Measurements from ENCODE around the gene CAPN13. TPM values are rescaled to one million over a fixed set of nuclear protein-coding genes. Genes with fewer than 3 reads are reported as not detected.

CAPN13 gene
- total RNA-seq, 1 donor from 2014 or later, result not detected

GRCh38 chr2:30828586-30828985, 21.3 kb upstream of the CAPN13 start:
- Mint-ChIP-seq H3K27me3 (ENCODE audit: insufficient read depth, low read depth) (peaks cover 4% of the 10 kb centered on the region), H3K27ac (no peak overlapping the region), H3K4me3 (no peak overlapping the region), H3K9me3 (peaks cover 22% of the 10 kb centered on the region), H3K36me3 (peaks cover 2% of the 10 kb centered on the region), H3K4me1 (no peaks in the 10 kb centered on the region)
- H3K79me2 ChIP-seq (ENCODE audit: low read depth), result no peaks in the 10 kb centered on the region
- H3K4me3 ChIP-seq, result no peak overlapping the region
- DNase-seq (ENCODE audit: low spot score), result no peak
- peaks cover 5% of the 10 kb centered on the region for H3K9me3 ChIP-seq (ENCODE audit: low read depth)
- no peak overlapping the region for H3K4me2 ChIP-seq
- no peak for TF ChIP-seq EZH2 (IDR thresholded peaks at IDR 0.05)
- TF ChIP-seq EZH2phosphoT487 (IDR thresholded peaks at IDR 0.05), result no peak
- TF ChIP-seq CTCF (IDR thresholded peaks at IDR 0.05), result no peak
- no peaks in the 10 kb centered on the region for H3K27me3 ChIP-seq
- no peaks in the 10 kb centered on the region for H4K20me1 ChIP-seq (ENCODE audit: low read depth)
- peaks cover 4% of the 10 kb centered on the region for H3K36me3 ChIP-seq
- no peak overlapping the region for H3K9ac ChIP-seq
- H3K4me1 ChIP-seq, result no peaks in the 10 kb centered on the region
- H2AFZ ChIP-seq (replicated peaks), result no peak overlapping the region
- no peaks in the 10 kb centered on the region for H3F3A ChIP-seq (ENCODE audit: low read depth)
- no peak overlapping the region for H3K27ac ChIP-seq

GRCh38 chr2:30826916-30827315, 19.7 kb upstream of the CAPN13 start:
- no peaks in the 10 kb centered on the region for H4K20me1 ChIP-seq (ENCODE audit: low read depth)
- no peaks in the 10 kb centered on the region for H3K79me2 ChIP-seq (ENCODE audit: low read depth)
- H3K27ac Mint-ChIP-seq, result no peak overlapping the region

GRCh38 chr2:30826481-30826880, 19.2 kb upstream of the CAPN13 start:
- H3K9me3 Mint-ChIP-seq, result peaks cover 22% of the 10 kb centered on the region
- Histone ChIP-seq H3K4me2 (no peak overlapping the region), H2AFZ (replicated peaks) (no peak overlapping the region), H3K36me3 (peaks cover 4% of the 10 kb centered on the region), H3K27ac (no peak overlapping the region), H3K79me2 (ENCODE audit: low read depth) (no peaks in the 10 kb centered on the region), H4K20me1 (ENCODE audit: low read depth) (no peaks in the 10 kb centered on the region), H3K9me3 (ENCODE audit: low read depth) (peaks cover 5% of the 10 kb centered on the region), H3K4me3 (no peak overlapping the region), H3F3A (ENCODE audit: low read depth) (no peaks in the 10 kb centered on the region), H3K27me3 (no peaks in the 10 kb centered on the region), H3K4me1 (no peaks in the 10 kb centered on the region), H3K9ac (no peak overlapping the region)
- H3K4me3 Mint-ChIP-seq, result no peak overlapping the region
- no peak for DNase-seq (ENCODE audit: low spot score)
- H3K27me3 Mint-ChIP-seq (ENCODE audit: insufficient read depth, low read depth), result peaks cover 7% of the 10 kb centered on the region
- H3K36me3 Mint-ChIP-seq, result peaks cover 2% of the 10 kb centered on the region
- no peak overlapping the region for H3K27ac Mint-ChIP-seq
- H3K4me1 Mint-ChIP-seq, result no peaks in the 10 kb centered on the region
- TF ChIP-seq EZH2 (IDR thresholded peaks at IDR 0.05) (no peak), CTCF (IDR thresholded peaks at IDR 0.05) (no peak), EZH2phosphoT487 (IDR thresholded peaks at IDR 0.05) (no peak)

More at GRCh38 chr2:30826916-30827315, 19.7 kb upstream of the CAPN13 start:
- H2AFZ ChIP-seq (replicated peaks), result no peak overlapping the region
- Mint-ChIP-seq H3K4me1 (no peaks in the 10 kb centered on the region), H3K9me3 (peaks cover 22% of the 10 kb centered on the region), H3K4me3 (no peak overlapping the region), H3K27me3 (ENCODE audit: insufficient read depth, low read depth) (peaks cover 4% of the 10 kb centered on the region), H3K36me3 (peaks cover 2% of the 10 kb centered on the region)
- H3K9ac ChIP-seq, result no peak overlapping the region
- no peaks in the 10 kb centered on the region for H3K4me1 ChIP-seq
- no peaks in the 10 kb centered on the region for H3K27me3 ChIP-seq
- H3K27ac ChIP-seq, result no peak overlapping the region
- no peak overlapping the region for H3K4me2 ChIP-seq
- H3K9me3 ChIP-seq (ENCODE audit: low read depth), result peaks cover 5% of the 10 kb centered on the region
- no peak overlapping the region for H3K4me3 ChIP-seq
- no peak for TF ChIP-seq EZH2 (IDR thresholded peaks at IDR 0.05)
- TF ChIP-seq EZH2phosphoT487 (IDR thresholded peaks at IDR 0.05), result no peak
- TF ChIP-seq CTCF (IDR thresholded peaks at IDR 0.05), result no peak
- H3F3A ChIP-seq (ENCODE audit: low read depth), result no peaks in the 10 kb centered on the region
- DNase-seq (ENCODE audit: low spot score), result no peak
- peaks cover 4% of the 10 kb centered on the region for H3K36me3 ChIP-seq
